Caco-2 (cell line): Measurements from ENCODE around the gene PEX16. TPM values are rescaled to one million over a fixed set of nuclear protein-coding genes. Genes with fewer than 3 reads are reported as not detected.

ENCODE experiments used
- BruUV-seq: library from RNA; stranded (reverse); fragments of 400-500 nt; replicated peaks from 2 replicates; lab custom pipeline; 2021; lab: Mats Ljungman, UMichigan
- CTCF ChIA-PET: fragments of 300-600 bp; sonication (Branson Sonifier 250); formaldehyde crosslinking; loops from one replicate; lab custom pipeline; 2022; ENCODE audit warnings: antibody characterized with exemption; lab: Charles Lee
- POLR2A ChIA-PET: fragments of 300-600 bp; sonication (Branson Sonifier 250); formaldehyde crosslinking; loops from one replicate; lab custom pipeline; 2022; ENCODE audit warnings: antibody characterized with exemption; lab: Charles Lee
- DNase-seq, 2 experiments: peaks; one replicate each; pipeline versions ENCODE4 v3.0.0 to v3.0.0-alpha.2; 2020 to 2022
- H3K27me3 ChIP-seq: replicated peaks from 2 replicates; pipeline ENCODE4 v1.6.0; 2011; ENCODE audit warnings: low read length; ENCODE audit not compliant: control insufficient read depth, insufficient read depth
- H3K36me3 ChIP-seq: 2 replicates; pipeline ENCODE4 v1.5.1; 2011; ENCODE audit warnings: low read length; ENCODE audit not compliant: control insufficient read depth, insufficient read depth
- H3K4me1 ChIP-seq: fragments of 250-450 bp; sonication (Bioruptor Pico); 2 replicates; pipeline ENCODE4 v1.5.1; 2020; ENCODE audit warnings: mild to moderate bottlenecking
- H3K4me3 ChIP-seq: 2 replicates; pipeline ENCODE4 v1.5.1; 2011; ENCODE audit warnings: low read depth, mild to moderate bottlenecking, control low read depth, low read length
- H3K9me3 ChIP-seq: fragments of 250-450 bp; sonication (Bioruptor Pico); 2 replicates; pipeline ENCODE4 v1.5.1; 2020; ENCODE audit warnings: mild to moderate bottlenecking, moderate library complexity
- H3K27ac Mint-ChIP-seq: one replicate; pipeline ENCODE4 v1.8.0; 2022; ENCODE audit warnings: mixed read lengths; ENCODE audit not compliant: unreplicated experiment
- H3K27me3 Mint-ChIP-seq: one replicate; pipeline ENCODE4 v1.8.0; 2022; ENCODE audit warnings: mixed read lengths; ENCODE audit not compliant: insufficient read depth, unreplicated experiment
- H3K36me3 Mint-ChIP-seq: one replicate; pipeline ENCODE4 v1.8.0; 2022; ENCODE audit warnings: mild to moderate bottlenecking, mixed read lengths; ENCODE audit not compliant: insufficient read depth, unreplicated experiment
- H3K4me1 Mint-ChIP-seq: one replicate; pipeline ENCODE4 v1.8.0; 2022; ENCODE audit warnings: low read depth, mixed read lengths; ENCODE audit not compliant: unreplicated experiment
- H3K4me3 Mint-ChIP-seq: one replicate; pipeline ENCODE4 v1.8.0; 2022; ENCODE audit warnings: mild to moderate bottlenecking, moderate library complexity, mixed read lengths; ENCODE audit not compliant: unreplicated experiment
- H3K9me3 Mint-ChIP-seq: one replicate; pipeline ENCODE4 v1.8.0; 2022; ENCODE audit warnings: mixed read lengths; ENCODE audit not compliant: unreplicated experiment
- CTCF ChIP-seq, 2 experiments: fragments of 200-600 bp in 1 of 2; IDR thresholded peaks; 1 replicate in 1 of 2; 2 replicates in 1 of 2; pipeline versions ENCODE4 v1.5.1 to v1.8.0; 2011 to 2022; ENCODE audit warnings: antibody characterized with exemption in 1 of 2, control low read depth in 1 of 2, inconsistent platforms in 1 of 2, low read depth in 1 of 2, low read length in 1 of 2, mild to moderate bottlenecking in 1 of 2, moderate library complexity in 1 of 2; ENCODE audit not compliant: insufficient read depth in 1 of 2, severe bottlenecking in 1 of 2, unreplicated experiment in 1 of 2
- intact Hi-C: fragments of 100-400 bp; cut with micrococcal nuclease; formaldehyde crosslinking; loops from one replicate; pipeline ENCODE4 v1.10.0; 2022; ENCODE audit not compliant: unreplicated experiment
- total RNA-seq: library from RNA; stranded (reverse); gene quantifications from 2 replicates; pipeline ENCODE4 v1.2.3, GENCODE V29; 2022

PEX16 gene
- total RNA-seq, 1 experiment from 2014 or later, result 41.4 TPM

GRCh38 chr11:45960387-45961095 is 42.9 kb upstream of the PEX16 start:
- Histone ChIP-seq H3K36me3 (no peaks in the 10 kb centered on the region), H3K9me3 (no peaks in the 10 kb centered on the region), H3K27me3 (no peaks in the 10 kb centered on the region), H3K4me1 (no peaks in the 10 kb centered on the region), H3K4me3 (no peak overlapping the region)
- Mint-ChIP-seq H3K36me3 (no peaks in the 10 kb centered on the region), H3K27me3 (no peaks in the 10 kb centered on the region), H3K9me3 (no peaks in the 10 kb centered on the region), H3K4me1 (no peaks in the 10 kb centered on the region), H3K4me3 (no peak overlapping the region), H3K27ac (no peak overlapping the region)
- no peak for DNase-seq
- ChIA-PET POLR2A (no interaction called here), CTCF (no interaction called here)
- no peak for TF ChIP-seq CTCF (IDR thresholded peaks at IDR 0.05; ENCODE audit: insufficient read depth in 1 of 2, low read depth in 1 of 2, low read length in 1 of 2, severe bottlenecking in 1 of 2, unreplicated experiment in 1 of 2)
- intact Hi-C loops, result no loop called here
- no TSS peak for BruUV-seq

GRCh38 chr11:45959851-45960250 is 42.2 kb upstream of the PEX16 start:
- H3K27me3 Mint-ChIP-seq, result no peaks in the 10 kb centered on the region
- POLR2A ChIA-PET, result no interaction called here
- BruUV-seq, result no TSS peak
- H3K9me3 Mint-ChIP-seq, result no peaks in the 10 kb centered on the region
- H3K36me3 Mint-ChIP-seq, result no peaks in the 10 kb centered on the region
- H3K4me3 Mint-ChIP-seq, result no peak overlapping the region
- H3K4me1 ChIP-seq, result no peaks in the 10 kb centered on the region
- H3K9me3 ChIP-seq, result no peaks in the 10 kb centered on the region
- no peak for TF ChIP-seq CTCF (IDR thresholded peaks at IDR 0.05; ENCODE audit: insufficient read depth in 1 of 2, low read depth in 1 of 2, low read length in 1 of 2, severe bottlenecking in 1 of 2, unreplicated experiment in 1 of 2)
- H3K36me3 ChIP-seq, result no peaks in the 10 kb centered on the region
- no peak overlapping the region for H3K27ac Mint-ChIP-seq
- no peak for DNase-seq
- intact Hi-C loops, result no loop called here
- no peak overlapping the region for H3K4me3 ChIP-seq
- no peaks in the 10 kb centered on the region for H3K27me3 ChIP-seq
- CTCF ChIA-PET, result no interaction called here
- no peaks in the 10 kb centered on the region for H3K4me1 Mint-ChIP-seq

- H3K27me3 Mint-ChIP-seq, result no peaks in the 10 kb centered on the region
- Histone ChIP-seq H3K4me3 (no peak overlapping the region), H3K27me3 (no peaks in the 10 kb centered on the region), H3K36me3 (no peaks in the 10 kb centered on the region), H3K9me3 (no peaks in the 10 kb centered on the region), H3K4me1 (no peaks in the 10 kb centered on the region)
- ChIA-PET CTCF (interaction anchor here (1.4 kb wide), 1 partner anchor 15 kb away, joined by 5 read pairs; no protein-coding TSS in a partner anchor), POLR2A (interaction anchor here (1.2 kb wide), 1 partner anchor 103 kb away, joined by 9 read pairs; no protein-coding TSS in a partner anchor)
- no peak for TF ChIP-seq CTCF (IDR thresholded peaks at IDR 0.05; ENCODE audit: insufficient read depth in 1 of 2, low read depth in 1 of 2, low read length in 1 of 2, severe bottlenecking in 1 of 2, unreplicated experiment in 1 of 2)
- H3K27ac Mint-ChIP-seq, result no peak overlapping the region
- no peaks in the 10 kb centered on the region for H3K9me3 Mint-ChIP-seq
- intact Hi-C loops, result no loop called here
- no peak overlapping the region for H3K4me3 Mint-ChIP-seq
- no peaks in the 10 kb centered on the region for H3K36me3 Mint-ChIP-seq
- no peak for DNase-seq
- no peaks in the 10 kb centered on the region for H3K4me1 Mint-ChIP-seq
- BruUV-seq, result no TSS peak
These were observed 32.3 kb upstream of the PEX16 start for GRCh38 chr11:45949992-45950407.
